Neural crest cell (in vitro differentiated cells): Measurements from ENCODE around the gene ASNSD1. TPM values are rescaled to one million over a fixed set of nuclear protein-coding genes. Genes with fewer than 3 reads are reported as not detected.
A peak's percentile ranks its signal among the peaks of the same experiment; 100 is the strongest.

ENCODE experiments used
- DNase-seq: peaks from one replicate; pipeline ENCODE4 v3.0.0; 2021; ENCODE audit warnings: low read depth, mixed read lengths, low spot score
- H3K27ac Mint-ChIP-seq: one replicate; pipeline ENCODE4 v1.8.0; 2021; ENCODE audit warnings: mild to moderate bottlenecking, mixed read lengths; ENCODE audit not compliant: unreplicated experiment
- H3K27me3 Mint-ChIP-seq: 2 replicates; pipeline ENCODE4 v1.8.0; 2021; ENCODE audit warnings: low read depth, mild to moderate bottlenecking, mixed read lengths
- H3K36me3 Mint-ChIP-seq: 2 replicates; pipeline ENCODE4 v1.8.0; 2021; ENCODE audit warnings: low read depth, mild to moderate bottlenecking, mixed read lengths
- H3K4me1 Mint-ChIP-seq: 2 replicates; pipeline ENCODE4 v1.8.0; 2021; ENCODE audit warnings: mixed read lengths
- H3K4me3 Mint-ChIP-seq: one replicate; pipeline ENCODE4 v1.8.0; 2021; ENCODE audit warnings: mild to moderate bottlenecking, mixed read lengths
- H3K9me3 Mint-ChIP-seq: 2 replicates; pipeline ENCODE4 v1.8.0; 2021; ENCODE audit warnings: mixed read lengths
- total RNA-seq: library from RNA; stranded (reverse); gene quantifications from 2 replicates; pipeline ENCODE4 v1.2.1, GENCODE V29; 2021
- TF ChIP-seq, protein P1 (sequence below): fragments of 200-600 bp; sonication (generic); conservative IDR thresholded peaks from 2 replicates; pipeline ENCODE4 v1.5.0; 2021; ENCODE audit warnings: antibody characterized with exemption, mild to moderate bottlenecking

The ASNSD1 gene
- total RNA-seq, 1 donor from 2014 or later, result 46.8 TPM

GRCh38 chr2:189673661-189674373 lies 12.6 kb downstream of the ASNSD1 start:
- no peak for DNase-seq
- Mint-ChIP-seq H3K4me3 (peak overlapping the region; percentile 16), H3K27ac (no peak overlapping the region), H3K4me1 (peaks cover 20% of the 10 kb centered on the region), H3K36me3 (peaks cover 26% of the 10 kb centered on the region), H3K27me3 (no peaks in the 10 kb centered on the region), H3K9me3 (peaks cover 13% of the 10 kb centered on the region)
- TF ChIP-seq, protein P1, sequence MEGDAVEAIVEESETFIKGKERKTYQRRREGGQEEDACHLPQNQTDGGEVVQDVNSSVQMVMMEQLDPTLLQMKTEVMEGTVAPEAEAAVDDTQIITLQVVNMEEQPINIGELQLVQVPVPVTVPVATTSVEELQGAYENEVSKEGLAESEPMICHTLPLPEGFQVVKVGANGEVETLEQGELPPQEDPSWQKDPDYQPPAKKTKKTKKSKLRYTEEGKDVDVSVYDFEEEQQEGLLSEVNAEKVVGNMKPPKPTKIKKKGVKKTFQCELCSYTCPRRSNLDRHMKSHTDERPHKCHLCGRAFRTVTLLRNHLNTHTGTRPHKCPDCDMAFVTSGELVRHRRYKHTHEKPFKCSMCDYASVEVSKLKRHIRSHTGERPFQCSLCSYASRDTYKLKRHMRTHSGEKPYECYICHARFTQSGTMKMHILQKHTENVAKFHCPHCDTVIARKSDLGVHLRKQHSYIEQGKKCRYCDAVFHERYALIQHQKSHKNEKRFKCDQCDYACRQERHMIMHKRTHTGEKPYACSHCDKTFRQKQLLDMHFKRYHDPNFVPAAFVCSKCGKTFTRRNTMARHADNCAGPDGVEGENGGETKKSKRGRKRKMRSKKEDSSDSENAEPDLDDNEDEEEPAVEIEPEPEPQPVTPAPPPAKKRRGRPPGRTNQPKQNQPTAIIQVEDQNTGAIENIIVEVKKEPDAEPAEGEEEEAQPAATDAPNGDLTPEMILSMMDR, result no peak

DNA sequence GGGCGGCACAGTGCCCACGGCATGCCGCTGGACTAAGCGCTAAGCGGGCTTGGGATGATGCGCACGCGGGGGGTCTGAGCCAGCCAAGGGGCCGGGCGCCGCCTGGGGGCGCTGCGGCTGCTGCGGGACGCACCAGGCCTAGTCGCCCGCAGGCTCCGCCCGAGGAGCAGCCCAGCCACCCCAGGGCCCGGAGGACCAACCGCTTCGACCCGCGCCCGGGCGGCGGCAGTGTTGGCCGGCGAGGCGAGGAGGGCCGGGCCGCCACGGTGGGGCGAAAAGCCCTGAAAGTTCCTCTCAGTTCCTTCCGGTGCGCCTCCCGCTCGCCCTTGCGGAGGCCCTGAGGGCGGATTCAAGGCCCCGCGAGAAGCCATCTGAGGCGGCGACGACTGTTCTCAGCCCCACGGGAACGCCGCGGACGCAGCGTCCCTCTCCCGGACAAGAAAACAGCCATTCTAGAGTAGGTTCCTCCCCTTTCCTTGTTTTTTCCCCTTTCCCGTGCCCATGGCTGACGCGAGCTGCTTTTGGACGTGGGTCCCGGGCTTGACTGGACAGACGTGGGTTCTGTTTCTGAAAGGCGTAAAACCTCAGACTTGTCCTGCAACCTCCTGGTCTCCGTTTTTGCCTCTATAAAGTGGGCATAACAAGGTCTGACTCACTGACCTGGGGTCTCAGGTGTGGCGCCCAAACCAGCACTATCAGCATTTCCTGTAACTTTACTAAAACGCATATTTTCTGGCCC lies 13.3 kb downstream of the ASNSD1 start, which contains the start of gene ANKAR:
TSS of gene ANKAR (plus strand) at position 297 of the 739 bp plus-strand sequence. CDS start 1,821 bp downstream, outside the sequence.
- no peaks in the 10 kb centered on the region for H3K27me3 Mint-ChIP-seq
- H3K27ac Mint-ChIP-seq, result peak within 1 kb of the TSS; percentile 94
- DNase-seq, result peak; percentile 81
- peaks cover 18% of the 10 kb centered on the region for H3K9me3 Mint-ChIP-seq
- peaks cover 20% of the 10 kb centered on the region for H3K4me1 Mint-ChIP-seq
- H3K36me3 Mint-ChIP-seq, result peaks cover 29% of the 10 kb centered on the region
- TF ChIP-seq, protein P1, result peak; percentile 77
- peak within 1 kb of the TSS; percentile 93 for H3K4me3 Mint-ChIP-seq

DNA sequence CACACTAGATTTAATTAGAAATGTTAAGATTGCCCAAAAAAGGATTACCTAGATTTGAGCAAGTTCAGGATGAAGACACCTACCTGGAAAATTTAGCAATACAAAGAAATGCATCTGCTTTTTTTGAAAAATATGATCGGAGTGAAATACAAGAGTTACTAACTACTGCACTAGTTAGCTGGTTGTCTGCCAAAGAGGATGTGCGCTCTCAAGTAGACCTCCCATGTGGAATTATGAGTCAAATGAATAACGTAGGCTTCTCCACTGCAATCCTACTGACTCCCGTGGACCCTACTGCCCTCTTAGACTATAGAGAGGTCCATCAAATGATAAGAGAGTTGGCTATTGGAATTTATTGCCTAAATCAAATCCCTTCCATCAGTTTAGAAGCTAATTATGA lies 15.2 kb downstream of the ASNSD1 start:
- Mint-ChIP-seq H3K4me3 (no peak overlapping the region), H3K27ac (no peak overlapping the region), H3K4me1 (peaks cover 20% of the 10 kb centered on the region), H3K36me3 (peaks cover 38% of the 10 kb centered on the region), H3K9me3 (peaks cover 21% of the 10 kb centered on the region), H3K27me3 (no peaks in the 10 kb centered on the region)
- DNase-seq, result no peak
- TF ChIP-seq, protein P1, result no peak

- no peak overlapping the region for H3K4me3 Mint-ChIP-seq
- H3K9me3 Mint-ChIP-seq, result peaks cover 21% of the 10 kb centered on the region
- H3K4me1 Mint-ChIP-seq, result peaks cover 11% of the 10 kb centered on the region
- TF ChIP-seq, protein P1, result no peak
- H3K27ac Mint-ChIP-seq, result no peak overlapping the region
- peaks cover 38% of the 10 kb centered on the region for H3K36me3 Mint-ChIP-seq
- no peaks in the 10 kb centered on the region for H3K27me3 Mint-ChIP-seq
- DNase-seq, result no peak
Measured at GRCh38 chr2:189679226-189679625, 18.0 kb downstream of the ASNSD1 start.

DNA sequence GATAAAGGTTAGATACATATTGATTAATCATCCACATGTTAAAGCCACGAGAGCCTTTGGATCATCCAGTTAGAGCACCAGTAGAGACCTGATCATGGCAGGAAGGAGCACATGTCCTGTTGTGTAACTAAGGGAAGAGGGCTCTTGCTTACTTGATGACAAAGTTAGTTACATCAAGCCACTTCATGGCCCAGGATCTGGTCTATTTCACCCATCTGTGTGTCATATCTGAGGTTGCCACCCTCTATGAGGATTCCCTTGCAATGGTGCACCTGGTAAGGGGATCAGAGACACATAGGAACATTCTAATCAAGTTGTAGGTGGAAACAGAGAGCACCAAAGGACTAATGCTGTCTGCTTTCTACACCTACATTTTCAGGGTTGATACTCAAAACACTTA lies 19.9 kb downstream of the ASNSD1 start:
- H3K27ac Mint-ChIP-seq, result no peak overlapping the region
- no peaks in the 10 kb centered on the region for H3K27me3 Mint-ChIP-seq
- peaks cover 18% of the 10 kb centered on the region for H3K9me3 Mint-ChIP-seq
- H3K36me3 Mint-ChIP-seq, result peaks cover 32% of the 10 kb centered on the region
- no peak overlapping the region for H3K4me3 Mint-ChIP-seq
- H3K4me1 Mint-ChIP-seq, result no peaks in the 10 kb centered on the region
- TF ChIP-seq, protein P1, result no peak
- no peak for DNase-seq
